ENCODE results near the gene UCK2.

- TF ChIP-seq CTCF (IDR thresholded peaks at IDR 0.05; ENCODE audit: low read length): peak; percentile 13; the same call in 1 of the 2 replicates
- no peak for TF ChIP-seq EZH2 (IDR thresholded peaks at IDR 0.05; ENCODE audit: borderline replicate concordance, low read length)
Observed at GRCh38 chr1:165933446-165934170, 106.2 kb downstream of the UCK2 start.
